SK-N-MC (cell line): ENCODE data around the gene CYP2C18.
"Not testable (repeated sequence)": the region's sequence is repeated elsewhere in the genome, so short reads cannot be mapped to it uniquely, and the experiment has no call there.

Source experiments
- DNase-seq: peaks from one replicate; pipeline ENCODE4 v3.0.0-alpha.2; 2011; ENCODE audit warnings: low read depth, low spot score
- H3K27ac ChIP-seq: fragments of 200-600 bp; sonication (generic); 2 replicates; pipeline ENCODE4 v1.5.1; 2016; ENCODE audit warnings: mixed run types
- H3K36me3 ChIP-seq: fragments of 200-600 bp; sonication (generic); 2 replicates; pipeline ENCODE4 v1.6.1; 2017; ENCODE audit warnings: antibody characterized with exemption, low read length, mixed read lengths; ENCODE audit not compliant: insufficient read depth
- H3K4me3 ChIP-seq: fragments of 200-600 bp; sonication (generic); 2 replicates; pipeline ENCODE4 v1.5.1; 2016
- H3K9ac ChIP-seq: fragments of 200-600 bp; sonication (generic); 2 replicates; pipeline ENCODE4 v1.8.0; 2017; ENCODE audit warnings: mixed run types, mixed read lengths; ENCODE audit not compliant: insufficient read length
- H3K9me3 ChIP-seq: fragments of 200-600 bp; sonication (generic); 2 replicates; pipeline ENCODE4 v1.6.1; 2017; ENCODE audit warnings: low read depth, mild to moderate bottlenecking, antibody characterized with exemption, low read length, moderate library complexity, mixed read lengths
- EZH2 ChIP-seq: fragments of 200-600 bp; sonication (generic); IDR thresholded peaks from one replicate; pipeline ENCODE4 v1.6.1; 2017; ENCODE audit warnings: antibody characterized with exemption
- FOXP2 ChIP-seq: optimal IDR thresholded peaks from 2 replicates; pipeline ENCODE3; 2011; ENCODE audit warnings: mild to moderate bottlenecking, moderate library complexity; ENCODE audit not compliant: insufficient read depth; ENCODE audit errors: extremely low read length, control extremely low read depth
- POLR2AphosphoS5 ChIP-seq: IDR thresholded peaks from 2 replicates; pipeline ENCODE4 v1.6.1; 2012; ENCODE audit warnings: mild to moderate bottlenecking, low read depth, low read length, borderline replicate concordance

The CYP2C18 gene

GRCh38 chr10:94706089-94706488 lies 22.6 kb downstream of the CYP2C18 start:
- Histone ChIP-seq H3K9ac (no peak overlapping the region), H3K9me3 (no peaks in the 10 kb centered on the region), H3K27ac (no peak overlapping the region), H3K4me3 (no peak overlapping the region), H3K36me3 (no peaks in the 10 kb centered on the region)
- no peak for DNase-seq
- TF ChIP-seq EZH2, result no peak
- TF ChIP-seq POLR2AphosphoS5, result no peak
- no peak for TF ChIP-seq FOXP2

DNA sequence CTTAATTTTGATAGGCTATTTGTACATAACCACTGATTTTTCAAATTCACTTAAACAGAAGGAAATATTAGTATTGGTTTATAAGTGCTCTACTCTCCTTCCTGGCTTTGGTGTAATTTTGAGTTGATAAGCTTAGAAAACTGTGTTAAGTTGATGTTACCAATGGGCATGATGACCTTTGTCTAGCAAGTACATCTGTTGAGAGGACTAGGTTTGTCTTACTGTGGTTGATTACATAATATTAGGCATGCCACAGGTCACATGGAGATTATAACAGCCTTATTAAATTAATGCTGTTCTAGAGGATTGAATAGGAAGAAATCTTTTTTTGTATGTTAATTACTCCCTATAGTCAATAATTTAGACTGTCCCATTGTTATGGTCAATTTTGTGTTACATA lies 27.0 kb downstream of the CYP2C18 start:
- H3K9ac ChIP-seq, result no peak overlapping the region
- H3K27ac ChIP-seq, result no peak overlapping the region
- H3K36me3 ChIP-seq, result no peaks in the 10 kb centered on the region
- H3K9me3 ChIP-seq, result no peaks in the 10 kb centered on the region
- DNase-seq, result no peak
- no peak for TF ChIP-seq EZH2
- no peak for TF ChIP-seq FOXP2
- TF ChIP-seq POLR2AphosphoS5, result no peak
- H3K4me3 ChIP-seq, result no peak overlapping the region

DNA sequence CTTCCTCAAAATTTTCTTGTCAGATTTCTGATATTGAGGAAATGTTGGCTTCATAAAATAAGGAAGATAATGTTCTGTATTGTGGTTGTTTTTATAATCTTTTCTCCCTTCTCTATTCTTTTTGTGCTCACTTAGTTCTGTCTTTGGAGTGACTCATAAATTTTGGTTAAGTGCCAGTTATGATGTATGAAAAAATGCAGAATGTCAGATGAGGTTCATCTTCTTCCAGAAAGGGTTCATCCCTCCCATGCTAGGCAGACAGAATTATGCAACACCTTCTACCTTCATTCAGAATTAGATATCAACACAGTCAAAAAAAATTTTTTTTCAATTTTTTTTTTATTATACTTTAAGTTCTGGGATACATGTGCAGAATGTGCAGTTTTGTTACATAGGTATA lies 42.3 kb downstream of the CYP2C18 start:
- no peak overlapping the region for H3K9ac ChIP-seq
- no peak for DNase-seq
- H3K27ac ChIP-seq, result no peak overlapping the region
- no peak overlapping the region for H3K4me3 ChIP-seq
- H3K9me3 ChIP-seq, result no peaks in the 10 kb centered on the region
- H3K36me3 ChIP-seq, result no peaks in the 10 kb centered on the region
- TF ChIP-seq POLR2AphosphoS5, result no peak
- no peak for TF ChIP-seq FOXP2
- no peak for TF ChIP-seq EZH2

- TF ChIP-seq EZH2 (no peak), FOXP2 (no peak), POLR2AphosphoS5 (no peak)
- no peaks in the 10 kb centered on the region for H3K9me3 ChIP-seq
- H3K27ac ChIP-seq, result no peak overlapping the region
- H3K9ac ChIP-seq, result no peak overlapping the region
- H3K4me3 ChIP-seq, result no peak overlapping the region
- no peak for DNase-seq
- no peaks in the 10 kb centered on the region for H3K36me3 ChIP-seq
These were observed 51.7 kb downstream of the CYP2C18 start for GRCh38 chr10:94735197-94735596.

- DNase-seq, result no peak
- Histone ChIP-seq H3K9ac (no peak overlapping the region), H3K36me3 (no peaks in the 10 kb centered on the region), H3K9me3 (no peaks in the 10 kb centered on the region), H3K4me3 (no peak overlapping the region), H3K27ac (no peak overlapping the region)
- no peak for TF ChIP-seq FOXP2
These were observed 55.1 kb downstream of the CYP2C18 start for GRCh38 chr10:94738588-94738987.

- TF ChIP-seq FOXP2 (no peak), POLR2AphosphoS5 (no peak), EZH2 (no peak)
- no peak overlapping the region for H3K4me3 ChIP-seq
- no peak overlapping the region for H3K9ac ChIP-seq
- no peak overlapping the region for H3K27ac ChIP-seq
- H3K9me3 ChIP-seq, result no peaks in the 10 kb centered on the region
- no peak for DNase-seq
- no peaks in the 10 kb centered on the region for H3K36me3 ChIP-seq
These were observed 63.6 kb downstream of the CYP2C18 start for GRCh38 chr10:94747137-94747536.

DNA sequence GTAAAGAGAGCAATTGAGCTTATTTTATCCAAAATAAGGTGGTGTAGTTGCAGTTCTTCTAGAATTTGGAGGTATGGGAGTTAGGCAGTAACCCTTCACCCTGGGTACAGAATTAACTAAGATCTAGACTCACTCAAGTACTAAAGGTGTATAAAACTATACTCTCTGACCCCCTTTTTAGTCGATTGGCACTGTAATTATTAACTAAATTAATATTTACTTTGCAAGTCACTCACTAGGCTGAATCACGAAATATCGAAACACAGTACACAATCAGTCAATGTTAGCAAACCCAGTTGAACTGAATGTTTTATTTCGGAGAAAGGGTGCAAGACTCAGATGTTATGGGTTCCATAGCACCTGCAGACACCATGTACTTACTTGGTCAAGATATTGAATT lies 64.3 kb downstream of the CYP2C18 start:
- Histone ChIP-seq H3K4me3 (no peak overlapping the region), H3K9ac (no peak overlapping the region), H3K36me3 (no peaks in the 10 kb centered on the region), H3K27ac (no peak overlapping the region), H3K9me3 (no peaks in the 10 kb centered on the region)
- no peak for TF ChIP-seq EZH2
- TF ChIP-seq FOXP2, result no peak
- no peak for TF ChIP-seq POLR2AphosphoS5
- no peak for DNase-seq

- Histone ChIP-seq H3K9me3 (no peaks in the 10 kb centered on the region), H3K27ac (no peak overlapping the region), H3K4me3 (no peak overlapping the region), H3K9ac (no peak overlapping the region), H3K36me3 (no peaks in the 10 kb centered on the region)
- TF ChIP-seq FOXP2 (no peak), POLR2AphosphoS5 (no peak), EZH2 (no peak)
- DNase-seq, result no peak
These were observed 74.4 kb downstream of the CYP2C18 start for GRCh38 chr10:94757916-94758315.

GRCh38 chr10:94760586-94761178 lies 77.2 kb downstream of the CYP2C18 start:
- Histone ChIP-seq H3K36me3 (no peaks in the 10 kb centered on the region), H3K9ac (no peak overlapping the region), H3K4me3 (no peak overlapping the region), H3K27ac (no peak overlapping the region), H3K9me3 (no peaks in the 10 kb centered on the region)
- TF ChIP-seq POLR2AphosphoS5, result no peak
- no peak for DNase-seq

DNA sequence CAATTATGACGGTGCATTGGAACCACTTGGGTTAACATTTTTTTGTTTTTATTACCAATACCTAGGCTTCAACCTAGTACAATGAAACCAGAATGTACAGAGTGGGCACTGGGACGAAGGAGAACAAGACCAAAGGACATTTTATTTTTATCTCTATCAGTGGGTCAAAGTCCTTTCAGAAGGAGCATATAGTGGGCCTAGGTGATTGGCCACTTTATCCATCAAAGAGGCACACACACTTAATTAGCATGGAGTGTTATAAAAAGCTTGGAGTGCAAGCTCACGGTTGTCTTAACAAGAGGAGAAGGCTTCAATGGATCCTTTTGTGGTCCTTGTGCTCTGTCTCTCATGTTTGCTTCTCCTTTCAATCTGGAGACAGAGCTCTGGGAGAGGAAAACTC lies 78.9 kb downstream of the CYP2C18 start, which contains the start of gene CYP2C19:
Gene CYP2C19, plus strand, starts transcription at position 289 of the 400 bp plus-strand sequence. Its CDS starts 25 bp downstream, at position 314.
- TF ChIP-seq EZH2 (no peak), POLR2AphosphoS5 (no peak), FOXP2 (no peak)

DNA sequence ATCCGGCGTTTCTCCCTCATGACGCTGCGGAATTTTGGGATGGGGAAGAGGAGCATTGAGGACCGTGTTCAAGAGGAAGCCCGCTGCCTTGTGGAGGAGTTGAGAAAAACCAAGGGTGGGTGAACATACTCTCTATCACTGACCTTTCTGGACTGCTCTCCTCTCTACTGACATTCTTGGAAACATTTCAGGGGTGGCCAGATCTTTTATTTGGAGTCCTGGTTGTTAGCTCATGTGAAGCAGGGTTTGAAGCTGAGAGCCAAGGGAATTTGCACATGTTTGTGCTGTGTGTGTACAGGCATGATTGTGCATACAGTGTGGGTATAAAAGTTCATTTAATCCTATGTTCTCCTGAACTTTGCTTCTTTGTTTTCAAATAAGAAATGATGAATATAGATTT lies 91.9 kb downstream of the CYP2C18 start:
- not testable (repeated sequence) for H3K4me3 ChIP-seq, H3K27ac ChIP-seq, H3K36me3 ChIP-seq, DNase-seq, H3K9ac ChIP-seq, H3K9me3 ChIP-seq

More for the DNA sequence above, 78.9 kb downstream of the CYP2C18 start, which contains the start of gene CYP2C19:
- Histone ChIP-seq H3K27ac (no peak within 1 kb of the TSS), H3K4me3 (no peak within 1 kb of the TSS), H3K9ac (no peak within 1 kb of the TSS), H3K36me3 (no peaks in the 10 kb centered on the region), H3K9me3 (no peaks in the 10 kb centered on the region)
- DNase-seq, result no peak
